GM19099 (cell line): ENCODE results near the gene HNRNPA2B1.

Experiments used
- POLR2A ChIP-seq: IDR thresholded peaks from 3 replicates; pipeline ENCODE4 v1.6.1; 2011; ENCODE audit warnings: low read depth; ENCODE audit not compliant: insufficient read length; ENCODE audit errors: extremely low read depth

HNRNPA2B1 gene

GRCh38 chr7:26200444-26201246 lies at the start of gene HNRNPA2B1:
TSS of gene HNRNPA2B1 (minus strand) at chr7:26200746. CDS start at chr7:26200577, 169 bp downstream.
- TF ChIP-seq POLR2A, result peak; percentile 100

- TF ChIP-seq POLR2A, result no peak
Observed at GRCh38 chr7:26250239-26250638, 49.7 kb upstream of the HNRNPA2B1 start.

- no peak for TF ChIP-seq POLR2A
Observed at GRCh38 chr7:26245150-26245549, 44.6 kb upstream of the HNRNPA2B1 start.

- TF ChIP-seq POLR2A, result no peak
Observed at GRCh38 chr7:26238032-26238431, 37.5 kb upstream of the HNRNPA2B1 start.

- no peak for TF ChIP-seq POLR2A
Observed at GRCh38 chr7:26237035-26237807, 36.7 kb upstream of the HNRNPA2B1 start.

GRCh38 chr7:26233902-26234511 lies 33.5 kb upstream of the HNRNPA2B1 start:
- TF ChIP-seq POLR2A, result no peak

- TF ChIP-seq POLR2A, result no peak
Observed at GRCh38 chr7:26227987-26228386, 27.4 kb upstream of the HNRNPA2B1 start.

GRCh38 chr7:26224359-26224758 lies 23.8 kb upstream of the HNRNPA2B1 start:
- TF ChIP-seq POLR2A, result no peak

- no peak for TF ChIP-seq POLR2A
Observed at GRCh38 chr7:26216049-26216448, 15.5 kb upstream of the HNRNPA2B1 start.

GRCh38 chr7:26213807-26214515 lies 13.4 kb upstream of the HNRNPA2B1 start:
- no peak for TF ChIP-seq POLR2A

GRCh38 chr7:26212921-26213718 lies 12.6 kb upstream of the HNRNPA2B1 start:
- no peak for TF ChIP-seq POLR2A

GRCh38 chr7:26208040-26208439 lies 7.5 kb upstream of the HNRNPA2B1 start:
- TF ChIP-seq POLR2A, result no peak

GRCh38 chr7:26203016-26203415 lies 2.5 kb upstream of the HNRNPA2B1 start:
- no peak for TF ChIP-seq POLR2A
